GM18517 (cell line): Measurements from ENCODE around the gene HK1.
"Not testable (repeated sequence)": the region's sequence is repeated elsewhere in the genome, so short reads cannot be mapped to it uniquely, and the experiment has no call there.

ENCODE experiments used
- ATAC-seq: cut with Tn5 transposase; IDR thresholded peaks from one replicate; pipeline ENCODE4 v1.9.1; 2021; ENCODE audit warnings: mild to moderate bottlenecking, moderate library complexity; ENCODE audit not compliant: unreplicated experiment

HK1 gene

DNA sequence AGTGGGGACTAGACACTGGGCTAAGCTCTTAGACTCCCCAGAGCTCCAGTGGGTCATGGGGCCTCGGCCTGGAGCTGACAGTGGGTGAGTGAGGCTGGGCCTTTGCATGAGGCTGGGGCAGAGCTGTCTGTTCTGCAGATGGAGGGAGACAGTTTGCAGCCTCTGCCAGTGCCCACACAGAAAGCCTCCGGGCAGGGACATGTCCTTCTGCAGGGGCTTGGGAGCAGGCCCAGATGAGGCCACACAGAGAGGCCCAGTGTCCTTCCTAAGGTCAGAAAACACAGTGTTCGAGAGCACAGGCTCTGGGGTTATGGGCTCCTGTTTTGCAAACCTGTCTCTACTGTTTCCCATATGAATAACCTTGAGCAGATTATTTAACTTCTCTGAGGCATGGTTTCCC, 25.1 kb upstream of the HK1 start:
- no peak for ATAC-seq

DNA sequence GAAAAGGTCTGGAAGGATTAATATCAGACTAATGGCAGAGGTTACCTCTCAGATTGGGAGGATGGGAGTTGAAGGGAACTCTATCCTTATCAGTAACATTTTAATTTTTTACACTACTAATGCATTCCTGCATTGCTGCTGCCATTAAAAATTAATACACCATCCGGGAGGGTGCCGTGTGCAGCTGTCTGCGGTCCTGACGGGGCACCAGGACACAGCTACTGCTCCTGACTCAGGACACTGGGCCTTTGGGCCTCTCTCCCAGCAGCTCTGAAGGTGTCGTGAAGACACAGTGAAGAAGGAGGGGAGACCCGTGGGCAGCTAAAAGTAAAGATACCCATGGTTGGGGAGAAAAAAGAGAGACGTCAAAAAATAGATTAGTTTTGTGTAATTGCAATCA, 23.4 kb upstream of the HK1 start:
- ATAC-seq: no peak

DNA sequence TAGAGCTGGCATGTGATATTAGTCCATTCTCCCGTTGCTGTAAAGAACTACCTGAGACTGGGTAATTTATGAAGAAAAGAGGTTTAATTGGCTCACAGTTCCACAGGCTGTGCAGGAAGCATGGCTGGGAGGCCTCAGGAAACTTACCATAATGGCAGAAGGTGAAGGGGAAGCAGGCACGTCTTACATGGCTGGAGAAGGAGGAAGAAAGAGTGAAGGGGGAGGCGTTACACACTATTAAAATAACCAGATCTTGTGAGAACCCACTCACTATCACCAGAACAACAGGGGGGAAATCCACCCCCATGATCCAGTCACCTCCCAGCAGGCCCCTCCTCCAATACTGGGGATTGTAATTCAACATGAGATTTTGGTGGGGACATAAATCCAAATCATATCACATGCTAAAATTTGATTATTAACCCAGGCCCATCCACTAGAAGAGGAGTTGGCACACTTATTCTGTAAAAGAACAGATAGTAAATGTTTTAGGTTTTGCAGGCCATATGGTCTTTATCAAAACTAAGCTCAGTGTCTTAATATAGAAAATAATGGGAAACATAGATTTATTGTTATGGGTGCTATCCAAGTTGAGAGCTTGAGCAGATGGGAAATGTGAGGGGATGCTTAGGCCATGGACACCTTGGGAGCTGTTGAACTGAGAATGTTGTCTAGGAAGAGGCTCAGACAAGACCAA, 18.6 kb upstream of the HK1 start:
- ATAC-seq: no peak

DNA sequence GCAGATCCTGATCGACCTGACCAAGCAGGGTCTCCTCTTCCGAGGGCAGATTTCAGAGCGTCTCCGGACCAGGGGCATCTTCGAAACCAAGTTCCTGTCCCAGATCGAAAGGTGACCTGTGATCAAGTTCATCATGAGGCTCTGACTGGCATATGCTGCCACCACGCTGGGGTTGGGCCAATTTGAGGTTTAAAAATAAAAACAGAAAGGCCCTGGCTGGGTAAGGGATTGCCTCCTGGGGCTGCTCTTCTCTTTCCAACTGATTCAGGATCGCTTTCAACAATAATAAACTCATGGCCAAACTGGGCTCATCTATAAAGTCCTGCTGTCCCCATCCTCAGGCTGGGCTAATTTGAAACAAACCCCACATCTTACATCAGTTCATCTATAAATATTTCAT, 17.1 kb upstream of the HK1 start:
- no peak for ATAC-seq

DNA sequence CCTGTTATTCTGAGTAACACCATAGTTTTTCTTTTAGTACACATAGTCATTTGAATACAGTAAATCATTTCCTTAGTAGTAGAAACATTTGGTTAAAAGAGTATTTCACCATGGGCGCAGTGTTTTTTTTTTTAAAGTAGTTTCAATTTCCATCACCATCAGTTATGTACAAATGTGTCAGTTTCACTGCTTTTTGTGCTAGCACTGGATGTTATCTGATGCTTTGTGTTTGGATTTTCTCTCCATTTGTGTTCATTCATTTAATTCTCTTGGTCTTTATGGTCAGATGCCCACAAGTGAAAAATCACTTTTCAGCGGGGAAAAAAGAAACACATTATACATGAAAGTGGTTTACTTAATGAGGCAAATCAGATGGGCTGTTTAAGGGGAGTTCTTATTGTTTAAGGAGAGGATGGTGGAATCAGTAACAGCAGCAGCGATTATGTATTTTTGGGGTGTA, 16.0 kb upstream of the HK1 start:
- ATAC-seq: no peak

DNA sequence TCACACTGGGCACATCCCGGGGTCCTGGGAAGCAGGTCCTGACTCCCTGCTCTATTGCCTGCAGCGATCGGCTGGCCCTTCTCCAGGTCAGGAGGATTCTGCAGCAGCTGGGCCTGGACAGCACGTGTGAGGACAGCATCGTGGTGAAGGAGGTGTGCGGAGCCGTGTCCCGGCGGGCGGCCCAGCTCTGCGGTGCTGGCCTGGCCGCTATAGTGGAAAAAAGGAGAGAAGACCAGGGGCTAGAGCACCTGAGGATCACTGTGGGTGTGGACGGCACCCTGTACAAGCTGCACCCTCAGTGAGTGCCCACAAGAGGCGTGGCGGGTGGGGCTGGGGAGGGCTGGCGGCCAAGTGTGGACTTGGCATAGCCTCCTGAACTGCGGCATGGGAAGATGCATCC, 12.8 kb upstream of the HK1 start:
- ATAC-seq: no peak

DNA sequence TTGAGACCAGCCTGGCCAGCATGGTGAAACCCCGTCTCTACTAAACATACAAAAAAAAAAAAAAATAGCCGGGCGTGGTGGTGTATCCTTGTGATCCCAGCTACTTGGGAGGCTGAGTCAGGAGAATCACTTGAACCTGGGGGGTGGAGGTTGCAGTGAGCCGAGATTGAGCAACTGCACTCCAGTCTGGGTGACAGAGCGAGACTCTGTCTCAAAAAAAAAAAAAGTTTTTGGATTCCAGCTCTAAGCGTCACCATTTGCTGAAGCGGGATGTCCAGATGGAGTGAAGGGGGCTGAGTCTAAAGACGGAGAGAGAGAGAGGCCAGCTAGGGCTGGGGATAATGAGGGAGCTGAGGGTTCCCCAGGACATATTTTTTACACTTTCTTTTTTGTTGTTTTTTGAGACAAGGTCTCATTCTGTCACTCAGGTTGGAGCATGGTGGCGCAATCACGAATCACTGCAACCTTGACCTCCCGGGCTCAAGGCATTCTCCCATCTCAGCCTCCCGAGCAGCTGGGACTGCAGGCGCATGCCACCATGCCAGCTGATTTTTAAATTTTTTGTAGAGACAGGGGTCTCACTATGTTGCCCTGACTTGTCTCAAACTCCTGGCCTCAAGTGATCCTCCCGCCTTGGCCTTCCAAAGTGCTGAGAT, 9.4 kb upstream of the HK1 start:
- ATAC-seq: no peak

DNA sequence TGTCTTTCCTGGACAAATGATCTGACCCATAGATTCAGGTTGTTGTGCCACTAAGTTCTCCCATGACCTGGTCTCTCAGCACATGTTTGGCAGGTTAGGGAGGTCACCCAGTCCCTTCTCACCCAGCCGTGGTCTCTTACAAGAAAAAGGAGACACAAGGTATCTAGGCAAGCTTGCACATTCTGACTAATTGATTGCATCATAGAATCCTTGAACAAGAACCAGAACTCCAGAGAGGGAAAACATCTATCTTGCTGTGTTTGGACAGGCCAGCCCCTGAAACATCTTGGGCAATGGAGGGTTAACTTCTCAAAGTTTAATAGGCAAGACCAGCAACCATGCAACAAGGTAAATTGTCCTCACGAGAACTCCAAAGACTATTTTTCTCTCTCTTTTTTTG, 8.5 kb upstream of the HK1 start:
- no peak for ATAC-seq

DNA sequence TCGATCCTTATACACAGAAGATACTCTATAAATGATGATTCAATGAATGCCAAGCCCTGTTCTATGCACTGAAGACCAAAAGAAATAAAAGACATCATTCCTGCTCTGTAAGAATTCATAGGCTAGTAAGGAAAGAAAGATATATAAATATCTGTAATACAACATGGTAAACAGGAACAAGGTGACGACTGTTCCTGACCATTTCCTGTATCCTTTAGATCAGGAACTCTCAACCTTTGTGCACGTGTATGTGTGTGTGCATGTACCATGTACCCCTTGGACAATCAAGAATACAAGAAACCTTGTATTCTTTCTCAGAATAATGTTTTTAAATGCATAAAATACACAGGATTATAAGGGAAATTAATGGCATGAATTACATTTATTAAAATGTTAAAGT, 7.3 kb upstream of the HK1 start:
- ATAC-seq: no peak

DNA sequence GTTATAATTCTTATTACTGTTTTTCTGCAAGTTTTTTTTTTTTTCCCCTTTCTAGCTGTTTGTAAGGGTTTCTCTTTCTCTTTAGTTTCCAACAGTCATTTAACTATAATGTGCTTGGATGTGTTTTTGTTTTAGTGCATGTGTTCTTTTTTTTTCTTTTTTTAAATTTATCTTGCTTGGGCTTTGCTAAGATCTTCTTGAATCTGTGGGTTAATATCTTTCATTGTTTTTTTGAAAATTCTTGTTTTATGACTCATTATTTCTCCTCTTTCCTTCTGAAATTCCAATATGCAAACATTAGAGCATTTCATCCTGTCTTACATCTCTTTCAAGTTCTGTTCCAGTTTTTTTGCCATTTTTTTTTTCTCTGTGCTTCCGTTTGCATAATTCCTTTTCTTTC, 5.7 kb upstream of the HK1 start:
- ATAC-seq: no peak

DNA sequence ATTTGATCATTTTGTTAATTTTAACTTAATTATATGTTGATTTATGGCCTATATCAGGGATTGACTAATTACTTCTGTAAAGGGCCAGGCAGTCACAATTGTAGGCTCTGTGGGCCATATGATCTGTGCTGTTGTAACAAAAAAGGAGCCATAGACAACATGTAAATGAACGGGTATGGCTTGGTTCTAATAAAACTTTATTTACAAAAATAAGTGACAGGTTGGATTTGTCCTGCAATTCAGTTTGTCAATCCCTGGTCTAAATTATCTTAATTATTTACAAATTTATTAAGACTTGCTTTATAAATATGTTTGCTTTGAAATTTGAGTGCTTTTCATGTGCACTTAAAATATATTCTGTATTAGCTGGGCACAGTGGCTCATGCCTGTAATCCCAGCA, 2.9 kb upstream of the HK1 start:
- no peak for ATAC-seq

DNA sequence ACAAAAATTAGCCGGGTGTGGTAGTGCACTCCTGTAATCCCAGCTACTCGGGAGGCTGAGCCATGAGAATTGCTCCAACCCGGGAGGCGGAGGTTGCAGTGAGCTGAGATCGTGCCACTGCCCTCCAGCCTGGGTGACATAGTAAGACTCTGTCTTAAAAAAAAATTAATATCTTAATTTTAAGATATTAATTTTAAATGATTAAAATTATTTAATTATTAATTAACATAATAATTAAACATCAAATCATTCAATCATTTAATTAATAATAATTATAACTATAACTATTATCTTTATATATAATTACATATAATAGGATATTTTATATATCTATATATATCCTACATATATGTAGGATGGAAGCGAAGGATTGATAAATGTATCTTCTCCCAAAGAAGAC, 1.8 kb upstream of the HK1 start:
- ATAC-seq: no peak

DNA sequence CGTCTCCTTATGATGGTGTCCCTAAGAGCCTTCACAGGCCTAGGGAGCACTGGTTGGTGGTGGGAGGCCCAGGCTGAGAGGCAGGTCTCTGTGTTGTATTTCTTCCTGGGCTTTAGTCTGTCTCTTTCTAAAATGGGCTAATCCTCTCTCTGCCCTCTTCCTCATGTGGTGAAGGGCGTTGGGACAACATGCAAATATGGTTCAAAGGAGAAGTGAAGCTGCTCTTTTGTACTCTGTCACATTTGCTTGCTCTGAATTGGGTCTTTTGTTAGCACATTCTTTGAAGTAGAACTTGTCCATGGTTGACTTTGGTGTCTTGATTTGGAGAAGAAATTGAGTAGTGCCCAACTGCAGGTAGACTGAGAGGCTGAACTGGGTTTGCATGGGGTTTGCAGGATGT, 814 bp downstream of the HK1 start:
- no peak for ATAC-seq

DNA sequence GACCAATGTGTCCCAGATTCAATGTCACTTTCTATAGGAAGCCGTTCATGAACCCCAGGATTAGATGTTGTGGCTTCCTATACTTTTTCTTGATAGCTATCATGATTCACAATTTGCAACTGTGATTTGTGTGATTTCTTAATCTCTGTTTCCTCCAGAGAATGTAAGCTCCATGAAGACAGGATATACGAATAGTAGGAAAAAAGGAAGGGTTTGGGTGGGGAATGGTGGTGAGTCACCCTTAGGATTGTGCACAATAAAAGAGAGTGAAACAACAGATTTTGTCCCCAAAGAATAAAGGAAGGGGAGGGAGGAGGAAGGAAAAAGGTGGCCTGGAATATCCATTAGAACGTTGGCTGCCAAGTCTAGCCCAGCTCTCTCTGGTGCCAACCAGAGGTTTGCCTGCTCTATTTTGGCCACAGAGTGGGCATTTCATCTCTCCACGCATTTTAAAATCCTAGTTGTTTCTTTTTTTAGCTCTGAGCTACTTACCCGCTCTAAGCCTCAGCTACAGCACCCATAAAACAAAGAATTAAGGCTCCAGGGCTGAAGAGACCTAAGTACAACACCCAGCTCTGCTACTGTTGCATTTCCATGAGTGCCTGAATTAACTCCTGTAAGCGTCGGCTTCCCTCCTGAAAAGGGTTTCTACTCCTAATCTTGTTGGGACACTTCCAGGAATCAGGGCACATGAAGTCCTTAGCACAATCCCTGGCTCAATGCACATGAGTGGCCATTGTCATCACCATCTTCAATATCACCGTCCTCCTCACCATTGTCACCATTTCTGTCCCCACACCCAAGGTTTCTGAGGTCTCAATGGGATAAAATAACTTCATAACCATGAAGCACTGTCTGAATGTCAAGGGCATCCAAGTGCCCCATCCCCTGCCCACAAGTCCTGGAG, 3.5 kb downstream of the HK1 start:
- no peak for ATAC-seq

DNA sequence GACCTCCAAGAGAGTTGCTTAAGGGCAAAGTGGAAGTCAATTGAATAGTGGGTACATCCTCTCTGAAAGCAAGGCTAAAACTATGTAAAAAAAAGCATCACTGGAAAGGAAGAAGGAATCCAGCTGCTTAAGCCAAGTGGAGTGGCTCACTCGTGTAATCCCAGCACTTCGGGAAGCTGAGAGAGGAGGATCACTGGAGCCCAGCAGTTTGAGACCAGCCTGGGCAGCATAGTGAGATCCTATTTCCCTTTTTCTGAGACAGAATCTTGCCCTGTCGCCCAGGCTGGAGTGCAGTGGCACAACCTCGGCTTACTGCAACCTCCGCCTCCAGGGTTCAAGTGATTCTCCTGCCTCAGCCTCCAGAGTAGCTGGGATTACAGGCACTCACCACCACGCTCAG, 6.1 kb downstream of the HK1 start:
- not testable (repeated sequence) for ATAC-seq

DNA sequence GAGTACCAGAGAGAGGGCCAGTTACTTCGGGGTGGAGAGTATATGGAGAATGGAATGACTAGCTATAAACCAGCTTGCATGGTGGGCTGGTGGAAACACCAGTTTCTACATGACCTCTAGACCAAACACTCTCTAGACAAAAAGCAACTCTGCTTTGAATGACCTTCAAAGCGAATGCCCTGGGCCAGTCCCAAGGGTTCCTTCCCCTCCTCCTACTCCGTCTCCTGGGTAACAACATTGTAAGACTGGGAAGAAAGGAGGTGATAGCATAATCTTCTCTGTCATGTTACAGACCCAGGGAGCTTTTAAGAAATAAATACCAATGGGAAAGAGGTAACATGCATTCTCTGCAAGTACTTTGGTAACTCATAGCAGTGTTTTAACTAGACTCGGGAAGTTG, 7.4 kb downstream of the HK1 start:
- ATAC-seq: no peak

DNA sequence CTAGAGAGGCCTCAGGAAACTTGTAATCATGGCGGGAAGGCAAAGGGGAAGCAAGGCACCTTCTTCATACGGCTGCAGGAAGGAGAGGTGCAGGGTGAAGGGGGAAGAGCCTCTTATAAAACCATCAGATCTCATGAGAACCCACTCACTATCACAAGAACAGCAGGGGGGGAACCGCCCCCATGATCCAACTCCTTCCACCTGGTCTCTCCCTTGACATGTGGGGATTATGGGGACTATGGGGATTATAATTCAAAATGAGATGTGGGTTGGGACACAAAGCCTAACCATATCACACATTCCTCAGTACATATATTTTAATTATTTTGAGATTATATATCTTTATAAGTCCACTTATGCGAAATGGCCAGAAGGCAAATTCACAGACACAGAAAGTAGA, 8.9 kb downstream of the HK1 start:
- no peak for ATAC-seq

DNA sequence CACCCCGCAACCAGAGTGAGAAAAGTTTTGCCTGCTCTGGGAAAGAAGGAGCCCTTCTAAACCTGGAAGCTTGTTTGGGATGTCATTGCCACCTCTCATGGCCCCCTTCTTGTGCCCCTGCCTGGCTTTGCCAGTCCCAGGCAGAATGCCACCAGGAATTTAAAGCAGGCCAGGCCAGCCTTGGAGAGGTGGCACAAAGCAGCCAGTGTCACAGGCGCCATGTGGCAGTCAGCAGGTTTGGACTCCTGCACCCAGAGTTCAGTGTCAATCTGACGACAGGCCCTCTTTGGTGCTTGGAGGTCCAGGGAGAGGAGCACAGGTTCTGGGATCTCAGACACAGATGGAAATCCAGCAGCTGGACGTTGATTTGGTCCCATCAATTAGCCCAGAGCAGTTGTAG, 12.7 kb downstream of the HK1 start:
- no peak for ATAC-seq

DNA sequence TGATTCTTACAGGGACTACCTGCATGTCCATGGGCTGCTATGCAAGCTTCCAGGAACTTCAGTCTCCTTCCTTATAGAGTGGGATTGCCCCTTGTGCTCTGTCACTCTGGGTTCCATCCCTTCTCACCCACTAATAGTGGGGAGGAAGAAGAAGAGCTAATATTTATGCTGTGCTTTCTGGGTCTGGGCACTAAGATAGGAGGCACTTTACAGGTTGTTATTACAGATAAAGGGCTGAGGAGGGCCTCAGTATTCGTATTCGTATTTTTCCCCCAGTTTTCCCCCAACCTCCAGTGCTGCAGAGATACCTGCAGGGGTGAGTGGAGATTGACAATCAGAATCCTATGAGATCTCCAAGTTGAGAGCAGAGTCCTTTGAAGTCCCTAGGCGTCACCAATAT, 14.2 kb downstream of the HK1 start:
- ATAC-seq: no peak

DNA sequence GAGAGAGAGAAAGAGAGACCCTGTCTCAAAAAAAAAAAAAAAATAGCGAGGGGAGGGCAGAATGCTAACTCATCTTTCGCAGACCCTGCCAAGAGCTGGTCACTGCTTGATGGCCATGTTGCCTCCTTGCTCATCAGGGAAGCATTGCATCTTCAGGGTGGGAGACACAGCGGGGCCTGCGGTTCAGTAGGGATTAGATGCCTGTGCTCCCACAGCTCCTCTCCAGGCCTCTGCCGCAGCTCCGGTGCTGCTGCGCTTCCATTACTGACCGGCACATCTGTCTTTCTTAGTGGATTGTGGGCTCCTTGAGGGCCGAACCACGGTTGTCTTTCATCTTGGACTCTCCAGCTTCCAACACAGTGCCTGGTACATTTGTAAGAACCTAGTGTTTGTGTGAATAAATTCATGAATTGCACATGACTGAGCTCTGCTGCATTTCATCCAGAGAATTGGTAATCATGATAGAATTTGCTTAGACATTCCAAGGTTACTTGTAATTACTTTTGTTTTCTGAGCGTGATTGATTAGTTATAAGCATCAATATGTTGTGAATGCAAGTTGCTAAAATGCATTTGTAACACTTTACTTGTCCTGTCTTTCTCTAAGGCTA, 16.8 kb downstream of the HK1 start:
- no peak for ATAC-seq

DNA sequence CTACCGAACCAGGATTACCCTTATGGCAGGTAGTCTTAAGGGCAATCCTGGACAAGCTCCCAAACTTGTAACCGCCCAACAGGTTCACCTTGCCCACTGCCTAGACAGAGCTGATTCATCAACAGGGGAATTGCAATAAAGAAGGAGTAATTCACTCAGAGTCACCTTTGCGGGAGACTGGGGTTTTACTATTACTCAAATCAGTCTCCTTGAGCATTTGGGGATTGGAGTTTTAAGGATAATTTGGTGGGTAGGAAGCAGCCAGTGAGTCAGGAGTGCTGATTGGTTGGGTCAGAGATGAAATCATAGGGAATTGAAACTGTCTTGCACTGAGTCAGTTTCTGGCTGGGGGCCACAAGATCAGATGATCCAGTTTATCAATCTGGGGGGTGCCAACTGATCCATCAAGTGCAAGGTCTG, 25.3 kb downstream of the HK1 start:
- ATAC-seq: no peak
